GM12878 (cell line): Measurements from ENCODE around the gene COL18A1. TPM values are rescaled to one million over a fixed set of nuclear protein-coding genes. Genes with fewer than 3 reads are reported as not detected.
A peak's percentile ranks its signal among the peaks of the same experiment; 100 is the strongest.

ENCODE experiments used
- ASH2L ChIP-seq: fragments of 300-600, 200-600 bp; sonication (generic); IDR thresholded peaks from 2 replicates; pipeline ENCODE4 v1.6.1; 2017; ENCODE audit warnings: low read depth, mild to moderate bottlenecking, borderline replicate concordance
- BACH1 ChIP-seq: fragments of 450-650 bp; IDR thresholded peaks from 2 replicates; pipeline ENCODE4 v1.6.1; 2017; ENCODE audit warnings: mild to moderate bottlenecking, borderline replicate concordance
- BMI1 ChIP-seq: fragments of 450-650 bp; IDR thresholded peaks from 2 replicates; pipeline ENCODE4 v1.6.1; 2016; ENCODE audit warnings: mild to moderate bottlenecking, moderate library complexity, borderline replicate concordance
- BRCA1 ChIP-seq: IDR thresholded peaks from 2 replicates; pipeline ENCODE4 v1.6.1; 2011; ENCODE audit warnings: low read depth, low read length, improper control_type of control experiment
- CBFB ChIP-seq: IDR thresholded peaks from 2 replicates; pipeline ENCODE4 v1.6.1; 2016; ENCODE audit warnings: antibody characterized with exemption, low read depth
- IRF4 ChIP-seq: IDR thresholded peaks from 2 replicates; pipeline ENCODE4 v1.6.1; 2011; ENCODE audit warnings: low read depth, low read length
- KLF5 ChIP-seq: fragments of 450-650 bp; IDR thresholded peaks from 2 replicates; pipeline ENCODE4 v1.6.1; 2014; ENCODE audit warnings: mild to moderate bottlenecking; ENCODE audit not compliant: partially characterized antibody
- MTA2 ChIP-seq: fragments of 450-650 bp; IDR thresholded peaks from 2 replicates; pipeline ENCODE4 v1.6.1; 2016; ENCODE audit warnings: low read depth, mild to moderate bottlenecking, moderate library complexity
- MYC ChIP-seq: IDR thresholded peaks from 2 replicates; pipeline ENCODE4 v1.6.1; 2011; ENCODE audit warnings: mild to moderate bottlenecking, low read length, moderate library complexity, inconsistent platforms; ENCODE audit not compliant: insufficient read depth, insufficient replicate concordance, insufficient read length, severe bottlenecking
- PBX3 ChIP-seq: IDR thresholded peaks from 2 replicates; pipeline ENCODE4 v1.6.1; 2011; ENCODE audit warnings: mild to moderate bottlenecking, low read depth, low read length, moderate library complexity; ENCODE audit not compliant: insufficient replicate concordance
- POLR2A ChIP-seq: IDR thresholded peaks from 2 replicates; pipeline ENCODE4 v1.6.1; 2011; ENCODE audit warnings: low read depth, mild to moderate bottlenecking, low read length
- POLR2AphosphoS2 ChIP-seq: IDR thresholded peaks from 2 replicates; pipeline ENCODE4 v1.6.1; 2011; ENCODE audit warnings: low read depth, mild to moderate bottlenecking, low read length, improper control_type of control experiment, moderate library complexity
- POU2F2 ChIP-seq: IDR thresholded peaks from 3 replicates; pipeline ENCODE4 v1.6.1; 2011; ENCODE audit warnings: low read depth, mild to moderate bottlenecking, low read length, borderline replicate concordance
- RELA ChIP-seq: fragments of 450-650 bp; IDR thresholded peaks from 2 replicates; pipeline ENCODE4 v1.8.0; 2014; ENCODE audit warnings: borderline replicate concordance; ENCODE audit not compliant: partially characterized antibody
- REST ChIP-seq: IDR thresholded peaks from 2 replicates; pipeline ENCODE4 v1.6.1; 2012; ENCODE audit warnings: mild to moderate bottlenecking, low read depth, low read length
- SIX5 ChIP-seq: IDR thresholded peaks from 2 replicates; pipeline ENCODE4 v1.6.1; 2011; ENCODE audit warnings: mild to moderate bottlenecking, low read depth, low read length, moderate library complexity; ENCODE audit not compliant: severe bottlenecking
- SMARCA5 ChIP-seq: fragments of 450-650 bp; IDR thresholded peaks from 2 replicates; pipeline ENCODE4 v1.6.1; 2017; ENCODE audit warnings: mild to moderate bottlenecking
- STAT3 ChIP-seq: IDR thresholded peaks from 2 replicates; pipeline ENCODE4 v1.6.1; 2011; ENCODE audit warnings: low read depth, low read length, improper control_type of control experiment
- ZBTB11 ChIP-seq: fragments of 450-650 bp; formaldehyde crosslinking; IDR thresholded peaks from 2 replicates; pipeline ENCODE4 v1.5.0; 2022; ENCODE audit warnings: mild to moderate bottlenecking, missing genetic modification characterization
- ZNF622 ChIP-seq: fragments of 450-650 bp; IDR thresholded peaks from 2 replicates; pipeline ENCODE4 v1.6.1; 2017; ENCODE audit warnings: mild to moderate bottlenecking, inconsistent platforms
- polyA plus RNA-seq, 11 experiments: library from polyadenylated mRNA; depleted of rRNA in 4 of 11; unstranded in 6 of 11; stranded (reverse) in 5 of 11; fragments of >200 nt; fragmentation: Nextera tagmentation in 4 of 11; fragmentation: Illumina TruSeq in 1 of 11; extraction: Ambion mirVana in 4 of 11; extraction: Trizol in 1 of 11; gene quantifications; 1 replicate in 1 of 11; 2 replicates in 10 of 11; pipeline versions ENCODE4 v1.2.1 to v1.2.3, GENCODE V29; 2011 to 2016; ENCODE audit warnings: inconsistent platforms in 2 of 11, missing spikeins in 2 of 11, low read depth in 1 of 11
- total RNA-seq, 4 experiments: library from RNA; depleted of rRNA in 3 of 4; stranded (reverse); fragments of >200 nt in 3 of 4; fragmentation: Illumina TruSeq in 1 of 4; extraction: Trizol in 1 of 4; gene quantifications; 2 replicates each; pipeline versions ENCODE4 v1.2.1 to v1.2.3, GENCODE V29; 2013 to 2021

COL18A1 gene
- total and polyA plus RNA-seq, 10 of the 15 experiments (the other 5 are each of a cell fraction or from before 2014, with no cell fraction given) = under 0.01 to 0.49 (median 0.09) TPM; not detected in 3

- TF ChIP-seq RELA (no peak), SMARCA5 (no peak), POLR2AphosphoS2 (no peak), PBX3 (no peak), BRCA1 (no peak), POU2F2 (no peak), MYC (peak; percentile 88), BACH1 (peak; percentile 74), BMI1 (no peak), MTA2 (no peak), SIX5 (no peak), ZNF622 (no peak), POLR2A (peak; percentile 72), REST (no peak), STAT3 (no peak), ASH2L (no peak), KLF5 (no peak), IRF4 (no peak), ZBTB11 (CRISPR knock-in tag) (no peak), CBFB (no peak)
Measured at GRCh38 chr21:45541221-45542039, 136.5 kb downstream of the COL18A1 start (continued).
